K562 (cell line): Measurements from ENCODE around the gene FMC1. TPM values are rescaled to one million over a fixed set of nuclear protein-coding genes. Genes with fewer than 3 reads are reported as not detected.
A peak's percentile ranks its signal among the peaks of the same experiment; 100 is the strongest.

Experiments
- ADNP ChIP-seq: fragments of 200-800 bp; sonication (Bioruptor generic); IDR thresholded peaks from 2 replicates; pipeline ENCODE4 v1.6.1; 2016; ENCODE audit warnings: missing genetic modification characterization, missing compliant biosample characterization
- ATF1 ChIP-seq, 2 experiments: fragments of 450-650 bp in 1 of 2; IDR thresholded peaks; 2 replicates each; pipeline ENCODE4 v1.6.1; 2016; ENCODE audit warnings: missing compliant biosample characterization in 1 of 2, missing genetic modification characterization in 1 of 2
- BRD4 ChIP-seq: fragments of 200-600 bp; sonication (generic); IDR thresholded peaks from 2 replicates; pipeline ENCODE4 v1.6.1; 2017; ENCODE audit warnings: inconsistent platforms
- FOXK1 ChIP-seq: sonication (generic); formaldehyde crosslinking; IDR thresholded peaks from 2 replicates; pipeline ENCODE4 v1.8.0; 2022; ENCODE audit warnings: missing genetic modification reagents, mild to moderate bottlenecking, borderline replicate concordance
- GTF2A2 ChIP-seq: IDR thresholded peaks from 2 replicates; pipeline ENCODE4 v1.6.1; 2016; ENCODE audit warnings: mild to moderate bottlenecking, missing genetic modification characterization, missing compliant biosample characterization
- HDAC3 ChIP-seq: fragments of 450-650 bp; IDR thresholded peaks from 2 replicates; pipeline ENCODE4 v1.6.1; 2018; ENCODE audit warnings: borderline replicate concordance, mild to moderate bottlenecking, moderate library complexity; ENCODE audit not compliant: partially characterized antibody
- HINFP ChIP-seq: fragments of 450-650 bp; conservative IDR thresholded peaks from 2 replicates; pipeline ENCODE4 v1.6.1; 2016; ENCODE audit warnings: missing genetic modification characterization, low read depth, mild to moderate bottlenecking, control low read depth, missing compliant biosample characterization
- ILK ChIP-seq: fragments of 450-650 bp; IDR thresholded peaks from 2 replicates; pipeline ENCODE4 v1.6.1; 2016; ENCODE audit warnings: missing genetic modification characterization, low read depth, mild to moderate bottlenecking, missing compliant biosample characterization, moderate library complexity, borderline replicate concordance
- MAFF ChIP-seq: IDR thresholded peaks from 2 replicates; pipeline ENCODE4 v1.6.1; 2012; ENCODE audit warnings: low read length, improper control_type of control experiment
- MITF ChIP-seq: IDR thresholded peaks from 2 replicates; pipeline ENCODE4 v1.6.1; 2014; ENCODE audit warnings: antibody characterized with exemption
- NFIC ChIP-seq: fragments of 450-650 bp; IDR thresholded peaks from 2 replicates; pipeline ENCODE4 v1.6.1; 2017; ENCODE audit warnings: mild to moderate bottlenecking, inconsistent platforms
- PHB ChIP-seq: fragments of 250-450 bp; sonication (Bioruptor Pico); IDR thresholded peaks from 2 replicates; pipeline ENCODE4 v1.5.0; 2021
- SETDB1 ChIP-seq: IDR thresholded peaks from one replicate; pipeline ENCODE4 v1.6.1; 2012; ENCODE audit warnings: low read length, control low read depth, inconsistent platforms
- SIN3A ChIP-seq, 2 experiments: fragments of 150-350 bp in 1 of 2; IDR thresholded peaks; 2 replicates each; pipeline ENCODE4 v1.6.1; 2011 to 2016; ENCODE audit warnings: borderline replicate concordance in 2 of 2, low read depth in 2 of 2, low read length in 2 of 2, mild to moderate bottlenecking in 2 of 2, moderate library complexity in 2 of 2; ENCODE audit not compliant: control insufficient read depth in 1 of 2
- ZNF175 ChIP-seq: fragments of 200-800 bp; sonication (Bioruptor generic); IDR thresholded peaks from 2 replicates; pipeline ENCODE4 v1.6.1; 2016; ENCODE audit warnings: low read depth, mild to moderate bottlenecking, missing genetic modification characterization, missing compliant biosample characterization
- ZNF184 ChIP-seq: sonication (generic); formaldehyde crosslinking; IDR thresholded peaks from 2 replicates; pipeline ENCODE4 v1.5.0; 2020; ENCODE audit warnings: missing genetic modification reagents
- ZNF232 ChIP-seq: sonication (generic); formaldehyde crosslinking; IDR thresholded peaks from 2 replicates; pipeline ENCODE4 v1.8.0; 2022; ENCODE audit warnings: mild to moderate bottlenecking, missing genetic modification reagents
- ZSCAN32 ChIP-seq: fragments of 450-650 bp; formaldehyde crosslinking; IDR thresholded peaks from 2 replicates; pipeline ENCODE4 v1.4.0; 2020; ENCODE audit warnings: mild to moderate bottlenecking, moderate library complexity
- polyA plus RNA-seq, 8 experiments: library from polyadenylated mRNA; depleted of rRNA in 4 of 8; stranded (reverse) in 5 of 8; unstranded in 3 of 8; fragments of >200 nt; fragmentation: Nextera tagmentation in 2 of 8; fragmentation: Illumina TruSeq in 1 of 8; extraction: Ambion mirVana in 2 of 8; extraction: Trizol in 1 of 8; gene quantifications; 2 replicates each; pipeline versions ENCODE4 v1.2.1 to v1.2.3, GENCODE V29; 2011 to 2014; ENCODE audit warnings: inconsistent platforms in 1 of 8, missing spikeins in 1 of 8
- total RNA-seq, 7 experiments: library from RNA; depleted of rRNA in 6 of 7; stranded (reverse); fragments of >200 nt in 6 of 7; fragmentation: Illumina TruSeq in 2 of 7; extraction: Trizol in 2 of 7; gene quantifications; 2 replicates each; pipeline versions ENCODE4 v1.2.1 to v1.2.3, GENCODE V29; 2011 to 2021; ENCODE audit warnings: low replicate concordance in 1 of 7
- TF ChIP-seq, protein P1 (sequence below): fragments of 450-650 bp; IDR thresholded peaks from 2 replicates; pipeline ENCODE4 v1.6.1; 2017; ENCODE audit warnings: antibody characterized with exemption
- TF ChIP-seq, protein P2 (sequence below): fragments of 450-650 bp; formaldehyde crosslinking; IDR thresholded peaks from 2 replicates; pipeline ENCODE4 v1.4.0; 2022; ENCODE audit warnings: missing genetic modification characterization
- TF ChIP-seq, protein P3 (sequence below): fragments of 250-450 bp; sonication (Bioruptor Pico); IDR thresholded peaks from 2 replicates; pipeline ENCODE4 v1.4.0; 2020; ENCODE audit warnings: mild to moderate bottlenecking

Gene FMC1
- total and polyA plus RNA-seq, 9 of the 15 experiments (the other 6 are each of a cell fraction or from before 2014, with no cell fraction given), result 14.0 to 116 (median 29.0) TPM

- TF ChIP-seq MAFF (no peak), HDAC3 (no peak), NFIC (no peak), SIN3A (IDR thresholded peaks at IDR 0.05; ENCODE audit: borderline replicate concordance in 2 of 2, control insufficient read depth in 1 of 2, low read depth in 2 of 2, low read length in 2 of 2) (no peak), ILK (no peak), FOXK1 (CRISPR knock-in tag) (no peak), ZNF232 (no peak), HINFP (tag) (no peak), SETDB1 (no peak), ADNP (no peak), PHB (CRISPR knock-in tag) (no peak), ZNF184 (CRISPR knock-in tag) (no peak), MITF (no peak), ATF1 (CRISPR knock-in tag; IDR thresholded peaks at IDR 0.05) (no peak), ATF1 (tag; IDR thresholded peaks at IDR 0.05) (no peak), ZNF175 (CRISPR knock-in tag) (0 out of 2 replicates have a peak, but pooled peaks have one; percentile 56), ZSCAN32 (CRISPR knock-in tag) (no peak), BRD4 (no peak), GTF2A2 (tag) (0 out of 2 replicates have a peak, but pooled peaks have one; percentile 23)
- TF ChIP-seq, protein P1, sequence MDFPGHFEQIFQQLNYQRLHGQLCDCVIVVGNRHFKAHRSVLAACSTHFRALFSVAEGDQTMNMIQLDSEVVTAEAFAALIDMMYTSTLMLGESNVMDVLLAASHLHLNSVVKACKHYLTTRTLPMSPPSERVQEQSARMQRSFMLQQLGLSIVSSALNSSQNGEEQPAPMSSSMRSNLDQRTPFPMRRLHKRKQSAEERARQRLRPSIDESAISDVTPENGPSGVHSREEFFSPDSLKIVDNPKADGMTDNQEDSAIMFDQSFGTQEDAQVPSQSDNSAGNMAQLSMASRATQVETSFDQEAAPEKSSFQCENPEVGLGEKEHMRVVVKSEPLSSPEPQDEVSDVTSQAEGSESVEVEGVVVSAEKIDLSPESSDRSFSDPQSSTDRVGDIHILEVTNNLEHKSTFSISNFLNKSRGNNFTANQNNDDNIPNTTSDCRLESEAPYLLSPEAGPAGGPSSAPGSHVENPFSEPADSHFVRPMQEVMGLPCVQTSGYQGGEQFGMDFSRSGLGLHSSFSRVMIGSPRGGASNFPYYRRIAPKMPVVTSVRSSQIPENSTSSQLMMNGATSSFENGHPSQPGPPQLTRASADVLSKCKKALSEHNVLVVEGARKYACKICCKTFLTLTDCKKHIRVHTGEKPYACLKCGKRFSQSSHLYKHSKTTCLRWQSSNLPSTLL, result no peak
- TF ChIP-seq, protein P2, sequence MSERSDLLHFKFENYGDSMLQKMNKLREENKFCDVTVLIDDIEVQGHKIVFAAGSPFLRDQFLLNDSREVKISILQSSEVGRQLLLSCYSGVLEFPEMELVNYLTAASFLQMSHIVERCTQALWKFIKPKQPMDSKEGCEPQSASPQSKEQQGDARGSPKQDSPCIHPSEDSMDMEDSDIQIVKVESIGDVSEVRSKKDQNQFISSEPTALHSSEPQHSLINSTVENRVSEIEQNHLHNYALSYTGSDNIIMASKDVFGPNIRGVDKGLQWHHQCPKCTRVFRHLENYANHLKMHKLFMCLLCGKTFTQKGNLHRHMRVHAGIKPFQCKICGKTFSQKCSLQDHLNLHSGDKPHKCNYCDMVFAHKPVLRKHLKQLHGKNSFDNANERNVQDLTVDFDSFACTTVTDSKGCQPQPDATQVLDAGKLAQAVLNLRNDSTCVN (CRISPR knock-in tag), result no peak
- TF ChIP-seq, protein P3, sequence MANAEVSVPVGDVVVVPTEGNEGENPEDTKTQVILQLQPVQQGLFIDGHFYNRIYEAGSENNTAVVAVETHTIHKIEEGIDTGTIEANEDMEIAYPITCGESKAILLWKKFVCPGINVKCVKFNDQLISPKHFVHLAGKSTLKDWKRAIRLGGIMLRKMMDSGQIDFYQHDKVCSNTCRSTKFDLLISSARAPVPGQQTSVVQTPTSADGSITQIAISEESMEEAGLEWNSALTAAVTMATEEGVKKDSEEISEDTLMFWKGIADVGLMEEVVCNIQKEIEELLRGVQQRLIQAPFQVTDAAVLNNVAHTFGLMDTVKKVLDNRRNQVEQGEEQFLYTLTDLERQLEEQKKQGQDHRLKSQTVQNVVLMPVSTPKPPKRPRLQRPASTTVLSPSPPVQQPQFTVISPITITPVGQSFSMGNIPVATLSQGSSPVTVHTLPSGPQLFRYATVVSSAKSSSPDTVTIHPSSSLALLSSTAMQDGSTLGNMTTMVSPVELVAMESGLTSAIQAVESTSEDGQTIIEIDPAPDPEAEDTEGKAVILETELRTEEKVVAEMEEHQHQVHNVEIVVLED (CRISPR knock-in tag), result peak; percentile 25; the same call in 1 of the 2 replicates
Observed at GRCh38 chr7:139330333-139331030, 10.7 kb upstream of the FMC1 start (continued).
